ENCODE measurements around the gene HSPBAP1.

- TF ChIP-seq POLR2A (IDR thresholded peaks at IDR 0.05; ENCODE audit: low read depth, low read length) (no peak), POLR2AphosphoS5 (IDR thresholded peaks at IDR 0.05; ENCODE audit: low read depth, low read length) (no peak), TAF1 (IDR thresholded peaks at IDR 0.05; ENCODE audit: borderline replicate concordance, low read depth, low read length) (no peak)
Observed at GRCh38 chr3:122725106-122725505, 68.5 kb downstream of the HSPBAP1 start.
